RCC 7860 (cell line): Measurements from ENCODE around the gene LPAR3.
A peak's percentile ranks its signal among the peaks of the same experiment; 100 is the strongest.

ENCODE experiments used
- DNase-seq: peaks from one replicate; pipeline ENCODE4 v3.0.0-alpha.2; 2015; ENCODE audit warnings: low spot score
- FAIRE-seq: peaks from 2 replicates; lab custom pipeline; 2012; peaks lifted over from hg19 to GRCh38; lab: Jason Lieb, UNC

LPAR3 gene

GRCh38 chr1:84781946-84782771 lies 110.8 kb downstream of the LPAR3 start:
- no peak for FAIRE-seq
- DNase-seq, result peak; percentile 33

GRCh38 chr1:84780000-84780716 lies 112.8 kb downstream of the LPAR3 start:
- DNase-seq, result no peak
- FAIRE-seq, result no peak

GRCh38 chr1:84776639-84777038 lies 116.4 kb downstream of the LPAR3 start:
- DNase-seq, result peak; percentile 7

GRCh38 chr1:84775535-84775920 lies 117.5 kb downstream of the LPAR3 start:
- FAIRE-seq (no peak), DNase-seq (no peak)

More at GRCh38 chr1:84776639-84777038, 116.4 kb downstream of the LPAR3 start:
- no peak for FAIRE-seq

- no peak for DNase-seq
- no peak for FAIRE-seq
These were observed 118.1 kb downstream of the LPAR3 start for GRCh38 chr1:84774669-84775534.

GRCh38 chr1:84773933-84774497 lies 119.0 kb downstream of the LPAR3 start:
- FAIRE-seq (no peak), DNase-seq (no peak)

- DNase-seq (no peak), FAIRE-seq (no peak)
These were observed 119.8 kb downstream of the LPAR3 start for GRCh38 chr1:84773195-84773594.

- FAIRE-seq (peak; percentile 5), DNase-seq (peak; percentile 42)
These were observed 120.5 kb downstream of the LPAR3 start for GRCh38 chr1:84772428-84772943.

GRCh38 chr1:84771895-84772294 lies 121.1 kb downstream of the LPAR3 start:
- no peak for DNase-seq
- FAIRE-seq, result no peak

GRCh38 chr1:84770481-84770880 lies 122.5 kb downstream of the LPAR3 start:
- DNase-seq (no peak), FAIRE-seq (no peak)

GRCh38 chr1:84769636-84770035 lies 123.4 kb downstream of the LPAR3 start:
- FAIRE-seq (no peak), DNase-seq (no peak)

GRCh38 chr1:84768634-84769033 lies 124.4 kb downstream of the LPAR3 start:
- FAIRE-seq (no peak), DNase-seq (no peak)

- DNase-seq (no peak), FAIRE-seq (no peak)
These were observed 128.9 kb downstream of the LPAR3 start for GRCh38 chr1:84763912-84764680.

GRCh38 chr1:84762664-84763063 lies 130.3 kb downstream of the LPAR3 start:
- DNase-seq (no peak), FAIRE-seq (no peak)
